Measurements from ENCODE around the gene CXXC5. TPM values are rescaled to one million over a fixed set of nuclear protein-coding genes. Genes with fewer than 3 reads are reported as not detected.
"Not testable (repeated sequence)": the region's sequence is repeated elsewhere in the genome, so short reads cannot be mapped to it uniquely, and the experiment has no call there.

CXXC5 gene
- total RNA-seq, result 37.1 TPM

DNA sequence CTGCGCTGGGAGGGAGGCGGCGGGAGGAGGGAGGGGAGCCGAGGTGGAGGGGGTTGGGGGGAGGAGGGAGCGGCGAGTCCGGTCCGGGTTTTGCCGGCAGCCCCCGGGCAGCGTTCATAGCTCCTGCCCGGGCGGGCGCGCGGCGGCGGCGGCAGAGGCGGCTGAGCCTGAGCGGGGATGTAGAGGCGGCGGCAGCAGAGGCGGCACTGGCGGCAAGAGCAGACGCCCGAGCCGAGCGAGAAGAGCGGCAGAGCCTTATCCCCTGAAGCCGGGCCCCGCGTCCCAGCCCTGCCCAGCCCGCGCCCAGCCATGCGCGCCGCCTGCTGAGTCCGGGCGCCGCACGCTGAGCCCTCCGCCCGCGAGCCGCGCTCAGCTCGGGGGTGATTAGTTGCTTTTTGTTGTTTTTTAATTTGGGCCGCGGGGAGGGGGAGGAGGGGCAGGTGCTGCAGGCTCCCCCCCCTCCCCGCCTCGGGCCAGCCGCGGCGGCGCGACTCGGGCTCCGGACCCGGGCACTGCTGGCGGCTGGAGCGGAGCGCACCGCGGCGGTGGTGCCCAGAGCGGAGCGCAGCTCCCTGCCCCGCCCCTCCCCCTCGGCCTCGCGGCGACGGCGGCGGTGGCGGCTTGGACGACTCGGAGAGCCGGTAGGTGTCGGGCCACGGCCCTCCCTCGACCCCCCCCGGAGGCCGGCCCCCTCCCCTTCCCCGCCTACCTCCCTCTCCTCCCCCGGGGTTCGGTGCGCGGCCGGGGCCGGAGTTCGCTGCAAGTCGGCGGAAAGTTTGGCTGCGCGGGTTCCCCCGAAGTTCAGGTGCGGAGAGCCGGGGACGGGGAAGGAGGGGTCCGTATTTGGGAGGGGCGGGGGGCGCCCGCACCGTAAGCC lies at the start of gene CXXC5:
Gene CXXC5, plus strand, starts transcription at position 145 of the 877 bp plus-strand sequence. CDS start 32,175 bp downstream, outside the sequence.
- peak; percentile 84 for DNase-seq

DNA sequence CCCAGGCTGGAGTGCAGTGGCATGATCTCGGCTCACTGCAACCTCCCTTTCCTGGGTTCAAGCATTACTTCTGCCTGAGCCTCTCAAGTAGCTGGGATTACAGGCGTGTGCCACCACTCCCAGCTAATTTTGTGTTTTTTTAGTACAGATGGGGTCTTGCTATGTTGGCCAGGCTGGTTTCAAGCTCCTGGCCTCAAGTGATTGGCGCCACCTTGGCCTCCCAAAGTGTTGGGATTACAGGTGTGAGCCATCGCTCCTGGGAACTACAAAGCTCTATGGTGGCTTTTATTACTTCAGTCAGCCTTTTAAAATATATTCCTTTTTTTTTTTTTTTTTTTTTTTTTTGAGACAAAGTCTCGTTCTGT lies 49.6 kb upstream of the CXXC5 start:
- not testable (repeated sequence) for DNase-seq

DNA sequence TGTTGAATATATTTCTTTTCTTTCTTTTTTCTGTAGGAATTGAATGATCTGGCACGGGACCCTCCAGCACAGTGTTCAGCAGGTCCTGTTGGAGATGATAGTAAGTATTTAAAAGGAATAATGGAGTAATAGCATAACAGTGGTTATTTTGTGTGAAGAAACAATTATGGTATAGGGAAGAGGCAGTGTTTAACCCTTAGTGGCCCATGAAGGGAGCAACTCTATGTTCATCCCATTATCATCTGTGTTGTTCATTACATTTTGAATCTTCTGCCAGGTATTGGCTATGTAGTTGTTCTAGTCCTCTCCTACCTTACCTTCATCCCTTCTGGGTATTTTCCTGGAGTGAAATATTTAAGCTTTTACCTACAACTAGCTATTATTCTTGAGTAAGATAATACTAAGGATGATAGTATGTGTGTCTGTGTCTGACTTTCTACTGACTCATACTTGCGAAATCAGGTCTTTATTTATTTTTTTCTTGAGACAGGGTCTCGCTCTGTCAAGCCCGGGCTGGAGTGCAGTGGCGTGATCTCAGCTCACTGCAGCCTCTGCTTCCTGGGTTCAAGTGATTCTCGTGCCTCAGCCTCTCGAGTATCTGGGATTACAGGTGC lies 47.7 kb upstream of the CXXC5 start:
- DNase-seq, result no peak

DNA sequence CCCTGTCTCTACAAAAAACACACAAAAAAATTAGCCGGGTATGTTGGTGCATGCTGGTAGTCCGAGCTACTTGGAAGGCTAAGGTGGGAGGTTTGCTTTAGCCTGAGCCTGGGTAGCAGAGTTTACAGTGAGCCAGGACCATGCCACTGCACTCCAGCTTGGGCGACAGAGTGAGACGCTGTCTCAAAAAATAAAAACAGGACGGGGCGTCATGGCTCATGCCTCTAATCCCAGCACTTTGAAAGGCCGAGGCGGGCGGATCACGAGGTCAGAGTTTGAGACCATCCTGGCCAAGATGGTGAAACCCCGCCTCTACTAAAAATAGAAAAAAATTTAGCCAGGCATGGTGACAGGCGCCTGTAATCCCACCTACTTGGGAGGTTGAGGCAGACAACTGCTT lies 46.7 kb upstream of the CXXC5 start:
- DNase-seq, result no peak

DNA sequence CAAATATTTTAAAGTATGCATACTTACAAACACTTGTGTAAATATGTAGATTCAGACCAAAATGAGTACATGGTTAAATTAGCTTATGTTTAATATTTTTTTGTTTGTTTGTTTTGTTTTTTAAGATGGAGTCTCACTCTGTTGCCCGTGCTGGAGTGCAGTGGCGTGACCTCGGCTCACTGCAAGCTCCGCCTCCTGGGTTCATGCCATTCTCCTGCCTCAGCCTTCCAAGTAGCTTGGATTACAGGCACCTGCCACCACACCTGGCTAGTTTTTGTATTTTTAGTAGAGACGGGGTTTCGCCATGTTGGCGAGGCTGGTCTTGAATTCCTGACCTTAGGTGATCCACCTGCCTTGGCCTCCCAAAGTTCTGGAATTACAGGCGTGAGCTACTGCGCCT lies 46.2 kb upstream of the CXXC5 start:
- DNase-seq, result not testable (repeated sequence)

DNA sequence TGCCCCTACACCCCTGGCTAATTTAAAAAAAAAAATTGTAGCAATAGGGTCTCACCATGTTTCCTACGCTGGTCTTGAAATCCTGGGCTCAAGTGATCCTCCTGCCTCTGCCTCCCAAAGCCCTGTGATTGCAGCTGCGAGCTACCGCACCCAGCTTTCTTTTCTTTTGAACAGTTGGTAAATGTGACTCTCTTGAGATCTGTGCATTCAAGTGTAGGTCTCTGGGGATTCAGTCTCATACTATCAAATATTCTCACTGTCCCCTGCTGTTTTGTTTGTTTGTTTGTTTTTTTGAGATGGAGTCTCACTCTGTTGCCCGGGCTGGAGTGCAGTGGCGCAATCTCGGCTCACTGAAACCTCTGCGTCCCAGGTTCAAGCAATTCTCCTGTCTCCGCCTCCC lies 42.3 kb upstream of the CXXC5 start:
- no peak for DNase-seq

DNA sequence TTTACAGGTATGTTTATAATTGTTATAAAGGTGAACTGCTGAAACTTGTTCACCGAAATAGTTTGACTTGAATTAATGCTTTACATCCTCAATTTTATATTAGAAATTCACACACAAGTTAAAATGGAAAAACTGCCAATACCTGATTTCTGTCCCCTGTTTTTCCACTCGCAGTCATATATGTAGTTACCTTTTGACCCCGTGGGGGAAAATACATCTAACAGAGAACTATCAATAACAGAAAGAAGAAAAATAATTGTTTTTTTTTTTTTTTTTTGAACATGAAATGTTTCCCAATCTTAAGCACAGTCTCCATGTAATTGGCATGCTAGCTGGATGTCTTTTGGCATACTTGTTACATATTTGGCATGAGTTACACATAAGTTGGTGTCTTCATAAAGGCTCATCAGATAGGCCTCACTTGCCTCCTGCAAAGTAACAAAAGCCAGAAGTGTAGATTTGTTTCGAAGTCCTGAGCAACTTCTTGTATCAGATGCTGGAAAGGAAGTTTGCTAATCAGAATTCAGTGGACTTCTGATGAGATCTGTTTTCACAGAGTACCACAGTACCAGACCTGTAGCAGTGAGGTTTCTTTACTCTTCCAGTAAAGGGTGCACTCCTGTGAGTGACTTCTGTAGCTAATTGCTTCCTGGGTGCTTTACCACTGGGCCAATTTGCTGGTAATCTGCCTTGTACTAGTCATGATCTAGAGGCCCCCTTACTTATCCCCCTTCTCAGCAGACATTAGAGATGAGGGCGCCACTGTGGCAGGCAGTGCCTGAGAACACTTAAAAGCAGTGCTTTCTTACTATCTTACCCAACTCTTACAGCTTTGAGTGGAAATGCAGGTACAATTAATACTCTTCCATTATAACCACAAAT lies 36.2 kb upstream of the CXXC5 start:
- no peak for DNase-seq

DNA sequence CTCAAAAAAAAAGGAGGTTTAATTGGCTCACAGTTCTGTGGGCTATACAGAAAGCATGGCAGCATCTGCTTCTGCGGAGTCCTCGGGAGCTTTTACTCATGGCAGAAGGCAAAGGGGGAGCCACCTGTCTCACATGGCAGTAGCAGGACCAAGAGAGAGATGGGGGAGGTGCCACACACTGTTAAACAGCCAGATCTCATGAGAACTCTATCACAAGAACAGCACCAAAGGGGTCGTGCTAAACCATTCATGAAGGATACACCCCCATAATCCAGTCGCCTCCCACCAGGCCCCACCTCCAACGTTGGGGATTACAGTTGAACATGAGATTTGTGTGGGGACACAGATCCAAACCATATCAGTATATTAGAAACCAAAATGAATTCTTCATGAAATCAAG lies 28.3 kb upstream of the CXXC5 start:
- DNase-seq, result no peak

DNA sequence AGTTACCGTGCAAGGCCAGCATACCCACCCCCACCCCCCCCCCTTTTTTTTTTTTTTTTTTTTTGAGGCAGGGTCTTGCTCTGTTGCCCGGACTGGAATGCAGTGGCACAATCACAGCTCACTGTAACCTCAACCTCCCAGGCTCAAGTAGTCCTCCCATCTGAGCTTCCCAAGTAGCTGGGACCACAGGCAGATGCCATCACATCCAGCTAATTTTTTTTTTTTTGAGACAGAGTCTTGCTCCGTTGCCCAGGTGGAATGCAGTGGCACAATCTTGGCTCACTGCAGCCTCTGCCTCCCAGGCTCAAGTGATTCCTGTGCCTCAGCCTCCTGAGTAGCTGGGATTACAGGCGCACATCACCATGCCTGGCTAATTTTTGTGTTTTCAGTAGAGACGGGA lies 22.8 kb upstream of the CXXC5 start:
- not testable (repeated sequence) for DNase-seq

DNA sequence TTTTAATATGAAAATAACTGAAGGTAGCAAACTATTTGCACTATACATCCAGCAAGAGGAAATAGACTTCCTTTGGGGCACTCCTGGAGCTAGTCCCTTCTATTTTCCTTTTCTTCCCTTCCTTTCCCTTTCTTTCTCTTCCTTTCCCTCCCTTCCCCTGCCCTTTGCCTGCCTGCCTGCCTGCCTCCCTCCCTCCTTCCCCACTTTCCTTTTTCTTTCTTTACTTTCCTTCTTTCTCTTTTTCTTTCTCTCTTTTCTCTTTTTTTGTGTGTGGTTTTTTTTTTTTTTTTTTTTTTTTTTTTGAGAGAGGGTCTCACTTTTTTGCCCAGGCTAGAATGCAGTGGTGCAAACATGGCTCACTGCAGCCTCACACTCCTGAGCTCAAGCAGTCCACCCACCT lies 17.3 kb upstream of the CXXC5 start:
- no peak for DNase-seq

DNA sequence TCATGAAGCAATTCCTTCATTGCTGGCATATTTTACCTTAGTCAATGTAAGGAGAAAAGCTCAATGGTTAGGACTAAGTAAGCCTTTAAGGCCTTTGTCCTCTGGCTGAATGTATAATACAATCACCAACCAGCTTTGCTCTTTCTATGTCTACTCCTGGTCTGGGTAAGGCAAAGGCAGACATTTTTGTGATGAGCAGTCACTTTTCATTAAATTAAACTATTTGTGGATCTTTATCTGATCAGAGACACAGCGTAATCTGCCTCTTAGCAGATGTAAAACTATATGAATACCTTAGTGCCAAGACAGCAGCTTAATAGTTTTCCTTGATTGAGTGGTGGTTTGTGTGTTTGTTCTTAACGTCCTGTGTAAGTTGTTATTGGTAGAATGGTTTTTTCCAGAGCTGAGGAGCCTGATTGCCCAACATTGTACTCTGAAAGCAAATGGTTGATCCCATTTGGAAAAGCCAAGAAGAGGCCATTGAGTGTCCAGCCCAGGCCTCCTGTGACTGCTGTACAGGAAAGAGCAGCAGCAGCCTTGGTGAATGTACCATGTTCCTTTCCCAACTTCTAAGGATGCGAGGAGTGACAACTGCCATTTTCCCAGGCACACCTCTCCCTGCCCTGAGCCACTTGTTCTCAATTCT lies 16.5 kb upstream of the CXXC5 start:
- no peak for DNase-seq

DNA sequence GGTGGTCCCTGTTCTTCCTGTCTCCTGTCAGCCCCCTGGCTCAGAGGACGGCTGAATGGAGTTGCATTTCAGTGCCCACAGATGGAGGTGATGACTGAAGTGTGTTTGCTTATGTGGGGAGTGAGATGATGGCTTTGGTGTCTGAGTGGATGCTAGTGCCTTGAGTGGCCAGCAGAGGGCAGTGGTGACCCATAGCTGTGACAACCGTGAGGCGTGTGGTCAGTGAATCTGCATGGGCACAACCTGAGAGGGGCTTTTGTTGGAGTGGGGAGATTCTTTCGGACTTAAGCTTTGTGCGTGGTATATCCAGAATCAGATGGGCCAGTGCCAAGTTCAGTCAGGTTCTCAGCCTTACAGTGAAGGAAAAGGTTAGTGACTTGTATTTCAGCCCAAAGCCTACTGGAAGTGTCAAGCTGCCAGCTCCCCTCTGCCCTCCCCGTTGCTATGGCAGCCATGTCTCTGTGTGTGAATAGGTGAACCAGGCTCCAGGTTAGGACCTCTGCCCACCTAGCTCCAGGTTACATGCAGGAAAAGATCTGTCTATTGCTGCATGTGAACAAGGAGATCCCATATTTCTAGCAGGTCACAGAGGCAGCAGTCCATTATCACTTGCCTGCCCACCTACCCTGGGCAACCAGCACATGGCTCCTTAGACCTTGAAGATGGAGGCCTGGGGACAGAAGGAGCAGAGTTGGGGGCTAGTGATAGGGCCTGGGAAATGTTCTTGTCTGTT lies 14.7 kb upstream of the CXXC5 start:
- peak; percentile 36 for DNase-seq

DNA sequence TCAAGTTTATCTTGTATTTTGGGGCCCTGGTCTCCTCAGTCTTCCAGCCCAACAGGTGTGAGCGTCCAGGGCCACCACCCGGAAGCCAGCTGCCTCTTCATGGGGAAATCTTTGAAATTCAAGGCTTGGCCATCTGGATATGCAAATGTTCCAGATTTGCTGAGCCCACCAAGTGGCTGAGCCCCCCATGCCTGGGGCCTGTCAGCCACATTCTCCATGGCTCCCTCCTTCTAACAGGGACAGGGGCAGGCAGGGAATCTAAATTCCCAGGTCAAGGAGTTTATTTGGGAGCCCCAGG lies 14.2 kb upstream of the CXXC5 start:
- no peak for DNase-seq

DNA sequence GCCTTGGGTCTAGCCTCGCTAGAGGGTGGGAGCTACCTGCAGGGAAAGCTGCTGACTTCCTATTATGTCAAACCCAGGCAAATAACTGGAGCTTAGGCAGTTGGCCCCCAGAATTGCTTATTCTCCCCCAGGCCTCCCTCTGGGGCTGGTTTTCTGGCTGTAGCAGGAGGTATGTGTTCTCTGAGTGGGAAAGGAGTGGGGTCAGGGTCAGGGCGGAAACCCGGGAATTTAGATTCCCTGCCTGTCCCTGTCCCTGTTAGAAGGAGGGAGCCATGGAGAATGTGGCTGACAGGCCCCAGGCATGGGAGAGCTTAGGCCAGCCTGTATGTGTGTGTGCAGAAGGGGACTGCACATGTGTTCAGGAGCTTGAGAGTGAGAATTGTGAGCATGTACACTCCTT lies 13.6 kb upstream of the CXXC5 start:
- no peak for DNase-seq

DNA sequence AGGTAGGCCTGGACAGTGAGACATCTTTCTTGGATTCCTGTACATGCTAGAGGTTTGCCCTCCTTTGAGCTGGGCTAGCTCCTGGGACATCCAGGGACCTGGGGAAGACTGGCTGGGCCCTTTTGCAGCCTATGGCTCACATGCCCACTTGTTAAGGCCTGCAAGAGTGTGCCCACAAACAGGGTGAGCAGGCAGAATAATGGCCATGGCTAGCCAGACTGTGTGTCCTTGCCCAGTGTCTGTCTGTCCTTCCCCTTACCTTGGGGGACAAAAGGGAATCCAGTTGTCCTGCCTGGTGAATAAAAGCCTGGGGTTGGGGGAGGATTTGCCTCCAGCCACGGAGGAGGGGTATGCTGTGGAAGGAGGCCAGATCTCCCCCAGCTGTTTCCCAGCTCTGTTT lies 13.0 kb upstream of the CXXC5 start:
- DNase-seq, result no peak

DNA sequence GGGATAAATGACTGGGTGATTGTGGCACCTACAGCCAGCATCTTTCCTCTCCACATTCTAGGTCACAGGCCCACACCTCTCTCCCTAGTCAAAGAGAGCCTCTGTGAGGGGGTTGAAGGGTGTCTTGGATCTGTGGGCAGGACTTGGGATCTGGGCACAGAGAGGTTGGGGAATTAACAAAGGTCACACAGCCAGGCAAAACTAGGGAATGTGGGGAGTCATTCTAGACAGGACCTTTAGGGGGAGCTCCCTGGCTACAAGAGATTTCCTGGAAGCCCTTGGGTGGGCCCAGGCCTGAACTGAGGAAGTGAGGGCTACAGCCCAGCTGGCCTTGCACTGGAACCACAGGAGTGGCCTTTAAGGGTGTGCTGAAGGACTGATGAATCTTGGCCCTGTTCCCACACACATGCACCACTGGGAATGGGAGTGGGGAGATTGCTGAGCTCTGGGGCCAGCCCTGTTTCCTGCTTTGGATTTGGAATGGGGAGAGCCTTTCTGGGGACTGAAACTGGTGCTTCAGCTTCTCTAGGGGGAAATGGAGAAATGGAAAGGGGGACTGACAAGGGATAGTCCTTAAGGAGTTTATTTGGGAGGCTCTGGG lies 12.4 kb upstream of the CXXC5 start:
- DNase-seq, result no peak

DNA sequence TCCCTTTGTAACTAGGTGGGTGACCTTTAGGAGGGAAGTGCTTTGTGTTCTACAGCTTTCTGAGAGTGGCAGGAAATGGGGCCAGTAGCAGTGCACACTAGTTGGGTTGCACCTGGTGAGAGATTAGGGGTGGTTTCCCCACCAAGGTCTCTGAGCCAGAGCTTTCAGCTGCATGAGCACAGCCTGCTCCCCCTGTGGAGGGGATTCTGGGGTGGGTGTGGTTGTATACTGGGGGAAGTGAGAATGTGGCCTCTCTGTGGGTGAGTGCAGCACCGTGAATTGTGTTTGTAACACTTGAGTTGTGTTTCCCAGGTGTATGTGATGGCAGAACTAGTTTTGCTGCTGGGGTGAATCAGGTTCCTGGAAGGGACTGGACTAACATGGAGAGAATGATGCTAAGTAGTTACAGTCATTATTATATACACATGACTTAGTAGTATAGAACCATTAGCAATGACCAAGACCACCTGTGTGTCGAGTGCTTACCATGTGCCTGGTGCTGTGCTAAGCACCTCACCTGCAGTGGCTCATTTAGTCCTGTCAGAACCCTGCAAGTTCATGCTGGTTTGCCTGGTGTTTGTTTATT lies 11.8 kb upstream of the CXXC5 start:
- DNase-seq, result no peak

DNA sequence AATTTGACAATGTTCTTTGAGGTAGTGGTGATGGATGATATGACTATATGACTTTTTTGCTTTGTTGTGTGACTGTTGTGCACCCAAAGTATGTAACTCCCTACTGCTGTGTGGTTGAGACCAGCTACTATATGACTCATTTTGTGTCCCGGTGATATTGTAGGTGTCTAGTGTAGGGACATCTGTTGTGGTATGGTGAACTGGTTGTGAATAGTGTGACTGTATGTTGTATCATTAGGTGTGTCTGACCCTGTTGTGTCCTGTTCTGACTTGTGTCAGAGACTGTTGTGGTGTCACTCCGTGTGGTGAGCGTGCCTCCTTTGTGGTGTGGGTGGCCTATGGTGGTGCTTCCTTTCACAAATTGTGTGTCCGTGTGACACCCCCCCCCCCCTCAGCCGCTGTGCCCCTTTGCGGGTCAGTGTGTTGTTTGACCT lies 11.2 kb upstream of the CXXC5 start:
- DNase-seq, result no peak

DNA sequence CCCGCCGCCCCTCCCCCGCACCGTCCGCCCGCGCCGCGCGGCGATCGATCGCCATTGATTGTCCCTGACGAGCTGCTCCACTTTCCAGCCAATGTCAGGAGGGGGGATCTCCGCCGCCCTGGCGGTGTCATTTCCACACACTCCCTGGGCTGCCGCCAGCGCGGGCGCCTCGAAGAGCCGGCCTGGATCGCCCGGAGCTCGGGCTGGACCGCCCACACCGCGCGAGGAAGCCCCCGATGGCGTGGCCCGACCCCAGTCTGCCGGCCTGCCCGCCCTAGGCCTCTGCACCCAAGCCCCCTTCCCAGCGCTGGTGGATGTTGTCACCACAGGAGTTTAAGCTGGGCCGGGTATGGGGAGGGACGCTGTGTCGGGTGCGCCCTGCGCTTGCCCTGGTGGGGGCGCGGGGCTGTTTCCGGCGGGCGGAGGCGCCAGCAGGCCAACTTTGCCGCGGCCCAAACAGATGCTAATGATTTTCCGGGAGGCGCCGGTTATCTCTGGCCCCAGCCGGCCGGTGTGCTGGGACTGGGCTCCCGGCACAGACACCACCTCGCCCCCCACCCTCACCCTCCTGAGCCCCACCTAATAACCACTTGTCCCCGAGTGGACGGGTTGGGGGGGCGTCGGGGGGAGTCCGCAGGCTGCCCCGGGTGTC lies 10.6 kb upstream of the CXXC5 start:
- peak; percentile 74 for DNase-seq

DNA sequence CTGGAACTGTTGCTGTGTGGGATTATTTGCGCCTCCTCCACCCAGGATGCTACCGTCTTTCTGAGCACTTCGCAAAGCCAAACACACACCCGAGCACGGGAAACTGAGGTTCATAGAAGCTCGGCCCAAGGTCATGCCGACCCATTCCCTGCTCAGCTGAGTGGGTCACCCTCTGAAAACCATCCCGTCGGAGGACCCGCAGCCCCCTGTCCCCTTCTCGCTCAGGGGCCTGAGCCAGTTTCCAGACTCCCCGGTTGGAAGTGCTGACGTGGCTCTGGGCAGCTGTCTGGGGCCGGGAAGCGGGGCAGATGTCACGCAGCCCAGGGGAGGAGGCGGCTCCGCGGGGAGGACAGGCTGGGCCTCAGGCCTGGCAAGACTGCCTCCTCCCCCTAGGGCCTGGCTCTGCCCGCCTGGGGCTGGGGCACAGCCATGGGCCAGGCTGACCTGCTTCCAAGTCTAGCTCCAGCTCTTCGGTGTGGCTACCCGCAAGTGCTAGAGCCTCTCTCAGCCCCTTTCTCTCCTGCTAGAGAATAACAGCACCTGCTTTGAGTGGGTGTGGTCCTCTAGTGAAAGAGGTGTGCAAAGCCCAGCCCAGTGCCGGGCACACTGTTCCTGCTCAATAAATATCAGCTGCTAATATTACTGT lies 9.9 kb upstream of the CXXC5 start:
- peak; percentile 73 for DNase-seq
